CD4-positive, alpha-beta T cell treated with Interleukin-2 at 100 ng/mL for 4 hours (primary cell): ENCODE measurements around the gene NRG2.

ENCODE experiments used
- DNase-seq: peaks from one replicate; pipeline ENCODE4 v3.0.0-alpha.2; 2020; ENCODE audit warnings: low spot score

The NRG2 gene

DNA sequence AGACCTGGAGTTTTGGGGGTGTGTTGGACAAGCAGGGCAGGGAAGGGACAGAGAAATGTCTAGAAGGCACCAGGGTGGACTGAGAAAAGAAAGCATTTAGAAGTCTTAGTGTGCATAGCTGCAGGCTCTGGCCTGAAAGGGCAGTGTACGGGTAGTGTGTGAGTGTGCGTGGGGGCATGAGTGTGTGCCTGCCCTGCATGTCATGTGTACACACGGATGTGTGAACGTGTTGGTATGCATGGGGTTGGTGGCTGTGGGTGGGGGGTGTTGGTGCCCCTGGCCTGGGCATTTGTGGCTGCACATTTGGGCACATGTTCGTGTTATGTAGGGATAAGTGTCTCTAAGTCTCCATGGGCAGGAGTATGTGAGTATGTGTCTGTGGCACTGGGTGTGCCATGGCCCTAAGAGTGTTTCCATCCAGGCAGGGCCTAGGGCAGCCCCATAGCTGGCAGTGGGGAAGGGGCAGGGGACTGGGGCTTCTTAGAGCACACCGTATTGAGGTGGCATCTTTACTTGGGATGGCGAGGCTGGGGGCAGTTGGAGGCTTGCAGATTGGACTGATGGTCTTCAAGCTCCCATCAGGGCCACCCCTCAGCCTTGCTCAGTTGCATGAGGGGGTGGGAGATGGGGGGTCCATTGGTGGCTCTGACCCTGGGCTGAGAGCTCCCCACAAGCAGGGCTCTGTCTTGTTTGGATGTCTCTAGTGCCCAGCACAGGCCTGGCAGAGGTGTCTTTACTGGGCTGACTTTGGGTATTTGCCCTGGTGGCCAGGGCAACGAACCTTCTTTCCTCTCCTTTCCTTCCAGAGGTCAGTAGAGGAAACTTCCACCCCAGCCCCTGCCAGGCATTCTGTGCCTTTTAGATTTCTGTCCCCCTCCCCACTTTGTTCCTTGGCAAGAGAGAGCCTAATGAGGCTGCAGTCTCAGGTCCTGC is 232.5 kb downstream of the NRG2 start:
- DNase-seq: no peak

DNA sequence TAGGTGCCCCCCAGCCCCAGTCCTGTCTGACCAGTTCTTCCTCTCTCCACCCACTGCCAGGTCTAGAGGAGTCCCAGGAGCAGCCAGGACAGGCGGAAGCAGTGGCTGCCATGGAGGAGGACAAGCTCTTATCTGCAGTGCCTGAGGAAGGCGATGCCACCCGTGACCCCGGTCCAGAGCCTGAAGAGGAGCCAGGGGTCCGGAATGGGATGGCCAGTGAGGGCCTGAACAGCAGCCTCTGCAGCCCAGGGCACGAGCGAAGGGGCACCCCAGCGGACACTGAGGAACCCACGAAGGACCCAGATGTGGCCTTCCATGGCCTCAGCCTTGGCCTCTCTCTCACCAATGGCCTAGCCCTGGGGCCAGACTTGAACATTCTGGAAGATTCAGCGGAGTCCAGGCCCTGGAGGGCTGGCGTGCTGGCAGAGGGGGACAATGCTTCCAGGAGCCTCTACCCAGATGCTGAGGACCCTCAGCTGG is 233.7 kb downstream of the NRG2 start:
- no peak for DNase-seq

DNA sequence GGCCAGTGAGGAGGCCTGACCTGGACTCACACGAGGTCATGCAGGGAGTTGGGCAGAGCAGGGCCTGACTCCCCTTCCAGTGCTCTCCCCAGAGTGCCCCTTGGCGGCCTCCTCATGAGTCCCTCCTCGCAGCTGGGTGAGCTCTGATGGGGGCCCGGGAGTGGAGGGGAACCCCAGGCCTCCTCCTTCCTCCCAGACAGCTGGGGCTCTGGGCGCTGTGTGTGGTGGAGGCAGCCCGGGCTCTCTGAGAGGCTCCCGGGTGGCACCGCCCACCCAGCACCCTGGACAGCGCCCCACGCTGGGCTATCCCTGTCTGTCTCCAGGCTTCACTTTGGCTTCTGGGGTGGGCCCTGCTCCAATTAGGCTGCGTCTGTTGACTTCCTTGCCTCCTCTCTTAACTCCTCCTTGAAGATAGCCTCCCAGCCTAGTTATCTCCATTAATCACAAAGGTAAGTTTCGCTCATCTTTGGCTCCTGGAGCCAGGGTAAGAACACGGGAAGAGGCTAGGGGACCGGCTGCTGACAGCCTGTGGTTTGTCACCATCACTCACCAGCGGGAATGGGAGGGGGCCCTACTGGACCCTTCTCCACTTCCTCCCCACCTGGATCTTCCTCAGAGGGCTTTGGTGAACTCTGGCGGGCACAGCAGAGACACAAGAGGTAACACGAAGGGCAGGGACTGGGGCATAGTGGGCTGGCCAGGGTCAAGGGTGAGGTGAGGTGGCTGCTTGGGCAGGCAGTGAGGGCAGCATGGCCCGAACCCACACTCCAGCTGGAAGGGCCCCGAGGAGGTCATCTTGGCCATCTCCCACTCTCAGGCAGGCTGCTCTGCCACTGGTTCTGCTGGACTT is 234.4 kb downstream of the NRG2 start:
- DNase-seq: no peak

GRCh38 chr5:139807647-139808030 is 235.5 kb downstream of the NRG2 start:
- no peak for DNase-seq

- no peak for DNase-seq
Measured at GRCh38 chr5:139806726-139807646, 236.1 kb downstream of the NRG2 start.

DNA sequence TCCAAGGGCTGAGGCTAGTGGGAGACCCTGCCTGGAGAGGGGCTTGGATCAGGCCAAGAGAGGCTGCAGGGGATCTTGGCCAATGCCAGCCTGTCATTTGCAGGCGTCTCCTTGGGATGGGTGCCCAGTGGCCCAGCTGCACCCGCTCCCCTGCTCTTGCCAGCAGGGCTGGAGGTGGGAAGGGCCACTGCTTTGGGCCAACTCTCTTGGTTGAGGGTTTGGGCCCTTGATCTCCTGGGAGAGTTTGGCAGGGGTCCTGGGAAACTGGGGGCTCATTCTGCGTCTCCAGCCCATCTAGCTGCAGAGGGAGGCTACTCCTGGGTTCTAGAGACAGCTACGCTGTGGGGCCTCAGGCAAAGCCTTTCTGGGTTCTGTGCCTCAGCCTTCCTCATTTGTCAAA is 237.0 kb downstream of the NRG2 start:
- no peak for DNase-seq

DNA sequence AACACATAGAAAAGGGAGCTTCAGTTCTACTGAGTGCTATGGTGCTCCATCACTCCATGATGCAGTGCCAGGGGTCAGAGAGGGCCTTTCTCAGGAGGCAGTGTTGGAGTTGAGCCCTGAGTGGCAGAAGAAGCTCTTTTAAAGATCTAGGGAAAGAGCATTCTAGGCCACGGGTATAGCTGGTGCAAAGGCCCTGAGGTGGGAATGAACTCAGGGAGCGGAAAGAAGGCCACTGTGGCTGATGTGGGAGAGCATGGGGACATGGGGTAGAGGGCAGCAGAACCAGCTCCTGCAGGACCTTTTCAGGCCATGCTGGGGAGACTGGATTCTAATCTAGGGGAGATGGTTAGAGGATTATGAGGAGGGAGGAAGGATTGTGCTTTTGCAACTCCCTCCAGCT is 237.6 kb downstream of the NRG2 start:
- DNase-seq: no peak

GRCh38 chr5:139804800-139805397 is 238.2 kb downstream of the NRG2 start:
- DNase-seq: no peak

- DNase-seq: no peak
Measured at GRCh38 chr5:139803978-139804377, 239.1 kb downstream of the NRG2 start.

DNA sequence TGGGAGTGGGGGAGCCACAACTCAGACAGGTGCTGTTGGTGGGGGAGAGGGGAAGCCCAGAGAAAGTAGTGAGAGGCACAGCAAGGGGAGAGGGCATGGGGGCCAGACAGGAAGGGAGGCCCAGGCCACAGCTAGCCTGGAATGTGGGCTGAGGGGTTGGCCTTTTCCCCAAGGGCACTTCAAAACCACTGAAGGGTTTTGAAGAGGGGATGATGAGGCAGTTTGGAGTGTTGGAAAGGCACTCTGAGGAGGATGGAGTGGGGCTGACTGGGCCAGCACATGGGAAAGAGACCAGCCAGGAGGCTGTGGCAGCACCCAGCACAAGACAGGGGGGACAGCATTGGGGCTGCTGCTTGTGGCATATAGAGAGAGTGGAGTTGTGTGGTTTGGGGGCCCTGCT is 243.7 kb downstream of the NRG2 start:
- no peak for DNase-seq

DNA sequence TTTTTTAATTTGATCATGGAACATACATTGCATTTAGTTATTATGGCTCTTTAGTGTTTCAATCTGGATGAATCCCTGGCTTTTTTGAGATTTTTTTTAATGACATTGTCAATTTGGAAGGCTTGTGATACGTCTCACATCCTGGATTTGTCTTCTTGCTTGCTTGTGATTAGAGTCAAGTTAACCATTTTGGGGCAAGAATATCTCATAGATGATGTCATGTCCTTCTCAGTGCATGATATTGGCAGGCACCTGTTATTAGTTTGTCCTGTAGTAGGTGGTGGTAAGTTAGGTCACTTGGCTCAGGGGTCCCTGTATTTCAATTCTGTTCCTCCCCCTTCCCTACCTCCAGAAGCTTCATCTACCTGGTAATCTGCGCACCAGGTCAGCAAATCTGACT is 244.2 kb downstream of the NRG2 start:
- DNase-seq: no peak

GRCh38 chr5:139797856-139798510 is 245.1 kb downstream of the NRG2 start:
- DNase-seq: no peak

- DNase-seq: no peak
Measured at GRCh38 chr5:139797335-139797734, 245.8 kb downstream of the NRG2 start.
